Transverse colon (tissue), 4 donors: ENCODE data around the gene TSACC. TPM values are rescaled to one million over a fixed set of nuclear protein-coding genes. Genes with fewer than 3 reads are reported as not detected.
A peak's percentile ranks its signal among the peaks of the same experiment; 100 is the strongest.

Source experiments
- DNase-seq: peaks from one replicate; pipeline ENCODE4 v3.0.0-alpha.2; 2019
- H3K27ac ChIP-seq, 4 donors: fragments of 200-600 bp; sonication (generic); 2 replicates each; pipeline ENCODE4 v1.5.1; 2016 to 2018; ENCODE audit warnings: inconsistent platforms in 4 of 4
- H3K27me3 ChIP-seq: fragments of 200-600 bp; sonication (generic); 2 replicates; pipeline ENCODE4 v1.5.1; 2017; ENCODE audit warnings: inconsistent platforms
- H3K36me3 ChIP-seq, 4 donors: fragments of 200-600 bp; sonication (generic); 2 replicates each; pipeline ENCODE4 v1.5.1; 2017 to 2019; ENCODE audit warnings: inconsistent platforms in 4 of 4
- H3K4me1 ChIP-seq, 4 donors: fragments of 200-600 bp; sonication (generic); 2 replicates each; pipeline ENCODE4 v1.5.1; 2017 to 2020; ENCODE audit warnings: inconsistent platforms in 4 of 4
- H3K4me3 ChIP-seq, 4 donors: fragments of 200-600 bp; sonication (generic); 1 replicate in 1 of 4; 2 replicates in 3 of 4; pipeline versions ENCODE4 v1.5.1 to v1.6.1; 2017 to 2019; ENCODE audit warnings: inconsistent platforms in 4 of 4
- H3K9me3 ChIP-seq, 2 donors: fragments of 200-600 bp; sonication (generic); 2 replicates each; pipeline ENCODE4 v1.5.1; 2017 to 2019; ENCODE audit warnings: inconsistent platforms in 2 of 2
- EP300 ChIP-seq: sonication (generic); formaldehyde crosslinking; IDR thresholded peaks from one replicate; pipeline ENCODE4 v1.6.1; 2017; ENCODE audit warnings: antibody characterized with exemption, low read depth
- POLR2A ChIP-seq: fragments of 450-650 bp; IDR thresholded peaks from one replicate; pipeline ENCODE4 v1.6.1; 2016; ENCODE audit warnings: antibody characterized with exemption, mild to moderate bottlenecking, moderate library complexity
- POLR2AphosphoS5 ChIP-seq, 3 donors: sonication (generic); formaldehyde crosslinking; IDR thresholded peaks; one replicate each; pipeline ENCODE4 v1.6.1; 2016; ENCODE audit warnings: antibody characterized with exemption in 3 of 3
- WGBS, 2 donors: methylation state at CpG; one replicate each; pipeline ENCODE4 v1.1.5; 2018; ENCODE audit warnings: low coverage in 1 of 2; 5-methylcytosine and 5-hydroxymethylcytosine counted together
- in situ Hi-C, 4 donors: fragments of 200-750 bp; cut with MboI; loops; one replicate each; pipeline versions ENCODE4 v1.15.0 to v1.15.1; 2017; ENCODE audit warnings: low sequenced_read_pairs in 3 of 4, low pct_ligation_motif_present in 1 of 4, low pct_unique_long_range_greater_than_20kb in 1 of 4
- intact Hi-C: fragments of 100-400 bp; cut with DNase I; formaldehyde crosslinking; loops from one replicate; pipeline ENCODE4 v1.15.1; 2023; ENCODE audit warnings: low total_unique reads
- total RNA-seq, 4 donors: library from RNA; depleted of rRNA; stranded (reverse); fragments of >200 nt; gene quantifications; one replicate each; pipeline ENCODE4 v1.1.0, GENCODE V29; 2016
- TF ChIP-seq, protein P1 (sequence below), 5 experiments: fragments of 200-600 bp in 3 of 5; fragments of 450-650 bp in 2 of 5; sonication (generic) in 3 of 5; IDR thresholded peaks; 1 replicate in 2 of 5; 2 replicates in 3 of 5; pipeline ENCODE4 v1.5.1; 2016 to 2017; ENCODE audit warnings: antibody characterized with exemption in 5 of 5, inconsistent platforms in 3 of 5, mild to moderate bottlenecking in 2 of 5, moderate library complexity in 1 of 5

TSACC gene
- total RNA-seq, 4 donors from 2014 or later: not detected

DNA sequence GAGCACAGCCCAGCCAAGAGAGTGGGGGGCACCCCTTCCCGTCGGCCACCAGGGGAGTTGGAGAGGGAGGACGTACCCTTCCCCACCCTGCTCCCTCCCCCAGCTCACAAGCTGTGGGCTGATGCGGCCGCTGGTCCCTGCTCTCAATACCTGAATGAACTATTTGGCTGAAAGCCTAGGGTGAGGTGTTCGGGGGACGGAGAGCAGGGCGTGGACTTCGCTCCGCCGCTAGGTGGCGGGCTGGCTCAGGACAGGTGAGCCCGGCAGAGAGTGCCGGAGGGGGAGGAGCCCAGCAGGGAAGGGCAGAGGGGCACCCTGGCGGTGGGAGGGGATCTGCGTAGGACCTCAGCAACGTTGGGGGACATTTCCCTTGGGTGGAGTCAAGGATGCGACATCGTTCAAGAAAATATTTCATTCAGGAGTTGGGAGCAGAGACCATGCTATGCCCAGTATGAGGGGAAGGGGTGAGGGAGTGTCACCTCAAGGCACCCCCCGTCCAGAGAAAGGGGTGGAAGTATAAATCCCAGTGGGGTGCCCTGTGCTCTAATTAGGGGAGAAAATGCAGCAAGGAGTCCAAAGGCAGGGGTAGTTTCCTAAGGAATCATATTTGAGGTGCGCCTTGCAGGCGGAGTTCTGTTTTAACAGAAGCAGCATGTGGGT lies 18.7 kb downstream of the TSACC start:
- TF ChIP-seq, protein P1, sequence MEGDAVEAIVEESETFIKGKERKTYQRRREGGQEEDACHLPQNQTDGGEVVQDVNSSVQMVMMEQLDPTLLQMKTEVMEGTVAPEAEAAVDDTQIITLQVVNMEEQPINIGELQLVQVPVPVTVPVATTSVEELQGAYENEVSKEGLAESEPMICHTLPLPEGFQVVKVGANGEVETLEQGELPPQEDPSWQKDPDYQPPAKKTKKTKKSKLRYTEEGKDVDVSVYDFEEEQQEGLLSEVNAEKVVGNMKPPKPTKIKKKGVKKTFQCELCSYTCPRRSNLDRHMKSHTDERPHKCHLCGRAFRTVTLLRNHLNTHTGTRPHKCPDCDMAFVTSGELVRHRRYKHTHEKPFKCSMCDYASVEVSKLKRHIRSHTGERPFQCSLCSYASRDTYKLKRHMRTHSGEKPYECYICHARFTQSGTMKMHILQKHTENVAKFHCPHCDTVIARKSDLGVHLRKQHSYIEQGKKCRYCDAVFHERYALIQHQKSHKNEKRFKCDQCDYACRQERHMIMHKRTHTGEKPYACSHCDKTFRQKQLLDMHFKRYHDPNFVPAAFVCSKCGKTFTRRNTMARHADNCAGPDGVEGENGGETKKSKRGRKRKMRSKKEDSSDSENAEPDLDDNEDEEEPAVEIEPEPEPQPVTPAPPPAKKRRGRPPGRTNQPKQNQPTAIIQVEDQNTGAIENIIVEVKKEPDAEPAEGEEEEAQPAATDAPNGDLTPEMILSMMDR (IDR thresholded peaks at IDR 0.05): peak; percentile 47 to 82 (median 58)
- no peak for TF ChIP-seq POLR2A
- TF ChIP-seq POLR2AphosphoS5 (IDR thresholded peaks at IDR 0.05): no peak

DNA sequence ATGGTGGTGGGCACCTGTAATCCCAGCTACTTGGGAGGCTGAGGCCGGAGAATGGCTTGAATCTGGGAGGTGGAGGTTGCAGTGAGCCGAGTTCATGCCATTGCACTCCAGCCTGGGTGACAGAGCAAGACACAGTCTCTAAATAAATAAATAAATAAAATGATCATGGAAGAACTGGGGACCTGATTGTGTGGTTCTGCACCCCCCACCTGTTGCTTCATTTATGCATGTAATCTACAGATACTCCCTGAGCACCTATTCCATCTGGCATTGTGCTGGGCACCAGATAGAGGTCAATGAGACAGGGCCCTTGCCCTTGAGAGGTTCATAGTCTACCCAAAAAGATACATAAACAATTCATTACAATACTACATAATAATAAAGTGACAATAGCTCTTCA lies 19.7 kb downstream of the TSACC start:
- Histone ChIP-seq H3K4me1 (peaks cover 0 to 5% (median 0%) of the 10 kb centered on the region in 4 donors), H3K36me3 (no peaks in the 10 kb centered on the region), H3K27me3 (peaks cover 42% of the 10 kb centered on the region), H3K27ac (no peak overlapping the region), H3K9me3 (no peaks in the 10 kb centered on the region), H3K4me3 (no peak overlapping the region)
- intact Hi-C loops: no loop called here
- in situ Hi-C loops: no loop called here
- DNase-seq: no peak
- no peak for TF ChIP-seq POLR2A
- TF ChIP-seq EP300: no peak
- no peak for TF ChIP-seq POLR2AphosphoS5 (IDR thresholded peaks at IDR 0.05)
- TF ChIP-seq, protein P1 (IDR thresholded peaks at IDR 0.05): no peak
- WGBS, 2 donors: 69 to 100% methylated on average over 2 of the region's 2 CpGs

More for the DNA sequence above, 18.7 kb downstream of the TSACC start:
- Histone ChIP-seq H3K27ac (no peak overlapping the region), H3K9me3 (no peaks in the 10 kb centered on the region), H3K36me3 (no peaks in the 10 kb centered on the region), H3K4me1 (peaks cover 0 to 5% (median 0%) of the 10 kb centered on the region in 4 donors), H3K27me3 (peaks cover 42% of the 10 kb centered on the region), H3K4me3 (no peak overlapping the region)
- DNase-seq: peak; percentile 61
- intact Hi-C loops: no loop called here
- in situ Hi-C loops: no loop called here
- WGBS, 2 donors: 0 to 11% methylated on average over 2 to 22 of the region's 22 CpGs

DNA sequence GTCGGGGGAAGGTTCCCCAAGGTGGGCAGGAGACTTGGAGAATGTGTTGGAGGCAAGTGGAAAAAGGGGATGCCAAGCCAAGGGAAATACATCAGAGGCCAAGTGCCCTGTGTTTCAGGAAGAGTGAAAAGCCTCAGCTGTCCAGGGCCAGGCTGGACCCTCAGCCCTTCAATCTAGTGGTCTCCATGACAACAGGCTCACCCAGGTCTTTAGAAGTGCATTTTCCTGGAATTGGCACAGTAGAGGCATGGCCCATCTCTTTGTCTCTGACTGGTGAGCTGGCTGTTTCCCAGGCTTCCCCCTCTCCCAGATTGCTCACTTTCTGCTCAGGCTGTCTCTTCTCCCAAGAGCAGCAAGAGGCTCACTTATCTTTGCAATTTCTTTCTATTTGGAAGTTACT lies 20.3 kb downstream of the TSACC start:
- WGBS, 2 donors: 71 to 100% methylated on average over 1 of the region's 1 CpG
- TF ChIP-seq POLR2AphosphoS5 (IDR thresholded peaks at IDR 0.05) (no peak), POLR2A (no peak), EP300 (no peak)
- TF ChIP-seq, protein P1 (IDR thresholded peaks at IDR 0.05): no peak
- H3K36me3 ChIP-seq: no peaks in the 10 kb centered on the region
- peaks cover 44% of the 10 kb centered on the region for H3K27me3 ChIP-seq
- no peak overlapping the region for H3K27ac ChIP-seq
- peaks cover 0 to 5% (median 0%) of the 10 kb centered on the region in 4 donors for H3K4me1 ChIP-seq
- DNase-seq: no peak
- in situ Hi-C loops: no loop called here
- H3K4me3 ChIP-seq: no peak overlapping the region
- intact Hi-C loops: no loop called here
- H3K9me3 ChIP-seq: no peaks in the 10 kb centered on the region

DNA sequence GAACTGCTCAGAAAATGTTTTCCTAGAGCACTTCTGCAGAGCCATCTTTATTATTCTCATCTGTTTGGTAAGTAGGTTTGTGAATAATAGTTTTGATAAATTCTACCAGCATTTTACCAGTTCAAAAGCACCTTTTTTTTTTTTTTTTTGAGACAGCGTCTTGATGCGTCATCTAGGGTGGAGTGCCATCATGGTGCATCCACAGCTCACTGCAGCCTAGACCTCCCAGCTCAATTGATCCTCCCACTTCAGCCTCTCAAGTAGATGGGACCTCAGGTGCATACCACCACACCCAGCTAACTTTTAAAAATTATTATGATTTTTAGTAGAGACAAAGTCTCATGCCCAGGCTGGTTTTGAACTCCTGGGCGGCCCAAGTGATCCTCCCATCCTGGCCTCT lies 20.9 kb downstream of the TSACC start:
- TF ChIP-seq, protein P1 (IDR thresholded peaks at IDR 0.05): no peak
- no peak for TF ChIP-seq EP300
- TF ChIP-seq POLR2A: no peak
- TF ChIP-seq POLR2AphosphoS5 (IDR thresholded peaks at IDR 0.05): no peak
- peaks cover 50% of the 10 kb centered on the region for H3K27me3 ChIP-seq
- intact Hi-C loops: no loop called here
- H3K27ac ChIP-seq: no peak overlapping the region
- H3K9me3 ChIP-seq: no peaks in the 10 kb centered on the region
- WGBS, 2 donors: 86 to 93% methylated on average over 1 to 3 of the region's 3 CpGs
- DNase-seq: no peak
- H3K36me3 ChIP-seq: no peaks in the 10 kb centered on the region
- peaks cover 0 to 5% (median 0%) of the 10 kb centered on the region in 4 donors for H3K4me1 ChIP-seq
- in situ Hi-C loops: no loop called here
- H3K4me3 ChIP-seq: no peak overlapping the region
